NOMO-1 treated with dmso at 0.1 percent for 144 hours (cell line): ENCODE data around the gene LIMA1.
"Not testable (repeated sequence)": the region's sequence is repeated elsewhere in the genome, so short reads cannot be mapped to it uniquely, and the experiment has no call there.

Source experiments
- DNase-seq: peaks from one replicate; lab custom pipeline; 2025; ENCODE audit not compliant: unreplicated experiment; lab: John Stamatoyannopoulos, UW

LIMA1 gene

DNA sequence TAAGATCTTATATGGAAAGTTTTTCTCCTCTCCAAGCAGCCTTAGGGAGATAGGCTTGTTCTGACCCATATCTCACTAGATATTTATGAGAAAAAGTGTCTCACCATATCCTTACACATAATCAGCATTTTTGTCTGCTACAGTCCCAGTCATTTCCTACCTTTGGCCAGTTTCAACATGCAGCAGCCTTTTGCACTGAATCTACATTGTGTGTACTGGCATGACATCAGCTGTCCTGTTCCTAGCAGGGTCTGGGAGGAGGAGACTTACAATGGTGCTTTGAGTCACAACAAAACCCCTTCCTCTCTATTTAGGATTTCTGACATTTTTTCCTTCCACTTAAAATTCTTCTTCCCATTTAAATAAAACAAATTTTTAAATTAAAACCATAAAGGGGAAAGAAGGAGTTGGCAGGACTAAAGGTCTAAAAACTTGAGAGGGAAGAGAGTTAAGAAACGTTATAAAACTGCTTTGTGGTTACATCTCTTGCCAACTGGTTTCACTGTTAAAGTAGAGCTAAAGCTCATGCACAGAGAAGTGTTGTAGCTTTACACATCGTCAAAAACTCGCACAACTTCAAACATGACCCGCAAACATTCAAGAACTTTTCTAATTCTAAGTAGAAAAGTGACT, 62.8 kb downstream of the LIMA1 start:
- no peak for DNase-seq

DNA sequence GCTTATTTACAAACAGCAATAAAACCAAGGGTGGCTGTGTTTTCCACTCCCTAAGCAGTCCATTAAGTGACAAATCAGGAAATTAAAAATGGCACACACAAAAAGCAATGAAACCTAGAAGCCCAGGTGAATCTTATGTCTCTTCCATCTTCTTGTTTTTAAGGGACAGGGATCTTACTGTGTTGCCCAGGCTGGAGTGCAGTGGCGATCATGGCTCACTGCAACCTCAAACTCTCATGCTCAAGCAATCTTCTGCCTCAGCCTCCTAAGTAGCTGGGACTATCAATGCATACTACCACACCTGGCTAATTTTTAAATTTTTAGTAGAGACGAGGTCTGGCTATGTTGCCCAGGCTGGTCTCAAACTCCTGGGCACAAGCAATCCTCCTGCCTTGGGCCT, 63.8 kb downstream of the LIMA1 start:
- no peak for DNase-seq

DNA sequence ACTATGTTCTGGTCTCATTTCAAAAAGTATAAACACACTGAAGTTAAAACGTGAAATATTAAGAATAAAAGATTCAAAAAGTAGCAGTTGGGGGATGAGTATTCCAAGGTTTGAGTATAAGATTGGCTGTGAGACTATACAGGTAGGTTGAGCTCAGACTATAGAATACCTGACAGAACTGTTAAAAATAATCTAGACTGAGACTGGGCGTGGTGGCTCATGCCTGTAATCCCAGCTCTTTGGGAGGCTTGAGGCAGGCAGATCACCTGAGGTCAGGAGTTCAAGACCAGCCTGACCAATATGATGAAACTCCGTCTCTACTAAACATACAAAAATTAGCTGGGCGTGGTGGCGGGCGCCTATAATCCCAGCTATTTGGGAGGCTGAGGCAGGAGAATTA, 64.3 kb downstream of the LIMA1 start:
- not testable (repeated sequence) for DNase-seq

DNA sequence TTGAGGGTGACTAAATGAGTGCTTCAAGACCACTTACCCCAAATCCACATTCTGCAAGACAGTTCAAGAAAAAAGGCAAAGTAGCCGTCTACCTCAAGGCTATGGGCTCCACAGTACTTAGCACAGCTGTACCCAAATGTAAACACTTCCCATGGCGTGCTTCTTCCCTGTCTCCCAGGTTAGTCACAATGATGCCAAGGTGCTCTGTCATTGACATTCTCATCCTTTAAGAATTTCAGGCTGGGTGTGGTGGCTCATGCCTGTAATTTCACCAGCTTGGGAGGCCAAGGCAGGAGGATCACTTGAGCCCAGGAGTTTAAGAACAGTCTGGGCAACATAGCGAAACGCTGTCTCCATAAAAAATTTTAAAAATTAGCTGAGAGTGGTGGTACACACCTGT, 64.9 kb downstream of the LIMA1 start:
- no peak for DNase-seq

DNA sequence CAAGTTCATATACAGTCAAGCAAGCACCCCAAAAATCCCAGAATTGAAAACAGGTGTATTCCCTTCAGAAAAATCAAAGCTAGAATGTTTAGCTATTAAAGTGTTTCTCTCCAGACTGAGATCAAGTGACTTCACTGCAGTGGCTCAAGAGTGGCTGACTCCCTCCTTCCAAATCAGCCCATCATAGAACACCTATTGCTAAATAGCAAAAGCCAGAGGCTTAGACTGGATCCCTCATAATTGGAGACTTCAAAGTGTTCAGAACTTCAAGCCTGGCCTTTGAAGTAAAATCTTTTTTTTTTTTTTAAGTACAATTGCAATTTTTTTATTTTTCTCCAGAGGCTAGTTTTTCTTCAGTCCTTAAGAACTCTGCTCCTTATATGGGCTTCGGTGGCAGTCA, 66.1 kb downstream of the LIMA1 start:
- no peak for DNase-seq

DNA sequence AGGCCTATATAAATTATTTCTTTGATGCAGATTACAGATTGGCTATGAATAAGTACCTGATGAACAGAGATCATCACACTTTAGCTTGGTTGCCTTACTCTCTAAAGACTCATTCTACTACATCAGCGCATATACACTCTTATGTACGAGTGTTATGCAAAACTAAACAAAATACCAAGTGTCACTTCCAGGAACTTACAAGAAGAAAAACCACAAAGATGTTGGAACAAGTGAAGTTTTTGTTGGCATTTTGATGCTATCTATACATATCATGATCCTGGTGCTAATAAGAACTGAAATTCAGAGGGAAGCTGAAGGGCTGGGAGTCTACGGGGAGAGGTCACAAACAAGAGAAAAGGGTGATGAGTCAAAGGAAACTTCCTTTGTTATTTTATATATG, 68.3 kb downstream of the LIMA1 start:
- no peak for DNase-seq

DNA sequence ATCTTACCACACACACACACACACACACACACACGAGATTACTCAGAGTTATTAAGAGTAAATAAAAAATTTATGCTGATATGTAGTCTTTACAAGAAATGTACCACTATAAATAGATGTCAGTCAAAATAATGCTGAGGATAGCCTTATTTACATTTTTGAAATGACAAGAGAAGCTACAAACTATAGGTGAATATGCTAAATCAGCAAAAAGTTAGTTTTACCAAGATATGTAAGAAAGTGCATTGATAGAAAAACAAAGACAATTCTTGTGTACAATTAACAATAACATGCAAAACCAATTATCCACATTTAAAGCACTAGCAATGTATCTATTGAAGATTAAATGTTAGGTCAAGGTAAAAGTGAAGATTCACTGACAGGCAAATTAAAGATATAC, 69.3 kb downstream of the LIMA1 start:
- no peak for DNase-seq

DNA sequence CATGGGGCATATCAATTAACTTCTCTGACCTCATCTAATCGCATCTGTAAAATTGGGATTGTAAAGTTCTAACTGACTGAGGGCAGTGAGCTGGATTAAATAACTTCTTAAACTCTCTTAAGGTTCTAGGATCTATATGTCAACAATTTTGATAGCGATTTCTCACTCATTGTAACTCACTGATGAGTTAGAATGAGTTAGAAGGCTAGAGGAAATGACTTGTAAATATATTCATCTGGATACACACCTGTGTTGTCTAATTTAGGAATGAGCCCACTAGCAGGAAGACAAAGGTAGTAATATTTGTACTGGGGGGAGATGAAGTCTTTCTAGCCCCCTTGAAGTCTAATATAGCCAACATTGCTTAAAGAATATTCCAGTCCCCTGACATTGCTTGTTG, 69.9 kb downstream of the LIMA1 start:
- DNase-seq: no peak

DNA sequence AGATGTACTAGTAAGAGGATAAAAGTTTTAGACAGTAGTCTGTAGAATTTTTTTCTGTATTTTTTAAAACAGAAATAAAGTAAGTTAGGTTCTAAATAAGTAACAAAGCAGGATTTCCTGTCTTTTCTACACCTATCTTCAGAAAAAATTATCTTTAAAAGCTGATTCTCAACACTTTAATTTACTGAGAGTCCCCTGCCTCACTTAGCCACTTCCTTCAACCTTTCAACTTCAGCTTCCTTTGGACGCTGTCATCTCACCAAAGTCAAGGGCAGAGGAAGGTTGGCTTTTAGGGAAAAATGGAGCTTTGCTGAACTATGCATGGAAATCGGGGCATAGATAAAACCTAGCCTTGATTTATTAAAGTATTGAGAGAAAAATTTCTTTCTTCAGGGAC, 71.3 kb downstream of the LIMA1 start:
- no peak for DNase-seq

DNA sequence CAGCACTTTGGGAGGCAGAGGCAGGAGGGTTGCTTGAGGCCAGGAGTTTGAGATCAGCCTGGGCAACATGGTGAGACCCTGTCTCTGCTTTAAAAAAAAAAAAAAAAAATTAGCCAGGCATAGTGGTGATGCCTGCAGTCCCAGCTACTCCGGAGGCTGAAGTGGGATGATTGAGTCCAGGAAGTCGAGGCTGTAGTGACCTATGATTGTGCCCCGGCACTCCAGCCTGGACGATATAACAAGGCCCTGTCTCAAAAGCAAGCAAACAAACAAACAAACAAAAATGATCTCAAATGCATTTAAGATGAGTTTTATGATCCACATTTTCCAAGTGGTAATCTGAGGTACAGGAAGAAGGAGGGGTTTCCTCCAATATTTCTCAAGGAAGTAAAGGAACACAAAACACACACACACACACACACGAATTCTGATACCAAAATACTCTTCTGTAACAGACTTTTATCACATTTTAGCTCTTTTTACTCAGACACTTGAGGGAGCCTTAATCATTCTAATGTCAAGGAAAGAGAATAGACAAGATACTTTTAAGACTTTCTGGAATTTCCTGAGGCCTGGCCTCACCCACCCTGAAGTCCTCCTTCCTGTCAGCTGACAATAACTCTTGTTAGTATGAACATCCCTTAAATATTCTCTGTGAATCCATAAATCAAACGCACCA, 71.8 kb downstream of the LIMA1 start:
- no peak for DNase-seq

DNA sequence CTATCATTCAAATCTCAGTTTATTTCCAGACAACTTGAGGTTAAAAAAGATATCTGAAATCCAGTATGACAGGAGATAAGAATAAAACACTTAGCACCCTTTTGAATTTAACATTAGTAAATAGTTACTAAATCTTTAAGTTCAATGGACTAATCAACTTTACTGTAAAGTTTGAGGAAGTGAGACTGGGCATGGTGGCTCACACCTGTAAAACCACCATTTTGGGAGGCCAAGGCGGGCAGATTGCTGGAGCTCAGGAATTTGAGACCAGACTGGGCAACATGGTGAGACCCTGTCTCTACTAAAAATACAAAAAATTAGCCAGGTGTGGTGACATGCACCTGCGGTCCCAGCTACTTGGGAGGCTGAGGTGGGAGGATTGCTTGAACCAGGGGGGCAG, 75.9 kb downstream of the LIMA1 start:
- DNase-seq: no peak

DNA sequence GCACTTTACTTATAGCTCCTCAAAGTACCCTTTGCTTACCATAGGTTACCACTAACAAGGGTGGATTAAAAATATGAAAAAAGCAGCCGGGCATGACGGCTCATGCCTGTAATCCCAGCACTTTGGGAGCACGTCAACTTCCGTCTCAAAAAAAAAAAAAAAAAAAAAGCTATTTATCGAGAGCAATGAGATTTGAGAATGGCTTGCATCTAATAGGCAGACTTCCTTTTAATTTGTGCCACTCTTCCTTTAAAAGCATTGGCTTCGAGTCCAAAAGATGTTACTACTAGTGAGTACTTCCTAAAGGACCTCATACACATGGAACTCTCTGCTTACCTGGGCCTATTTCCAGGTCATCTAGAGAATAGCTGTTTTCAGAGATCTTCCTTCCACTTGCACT, 77.7 kb downstream of the LIMA1 start:
- DNase-seq: no peak

DNA sequence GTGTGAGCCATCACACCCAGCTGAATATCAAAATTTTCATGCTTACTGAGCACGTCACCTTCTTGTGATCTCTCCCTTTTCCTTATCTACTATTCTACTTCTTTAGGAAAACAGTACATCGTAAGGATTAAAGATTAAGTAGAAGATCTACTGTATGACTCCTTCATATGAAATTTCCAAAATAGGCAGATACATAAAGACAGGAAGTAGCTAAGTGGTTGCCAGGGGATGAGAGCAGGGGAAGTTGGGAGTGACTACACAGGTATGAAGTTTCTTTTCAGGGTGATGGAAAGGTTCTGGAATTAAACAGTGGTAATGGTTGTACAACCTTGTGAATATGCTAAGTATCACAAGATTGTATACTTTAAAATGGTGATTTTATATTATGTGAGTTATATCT, 79.6 kb downstream of the LIMA1 start:
- DNase-seq: no peak

DNA sequence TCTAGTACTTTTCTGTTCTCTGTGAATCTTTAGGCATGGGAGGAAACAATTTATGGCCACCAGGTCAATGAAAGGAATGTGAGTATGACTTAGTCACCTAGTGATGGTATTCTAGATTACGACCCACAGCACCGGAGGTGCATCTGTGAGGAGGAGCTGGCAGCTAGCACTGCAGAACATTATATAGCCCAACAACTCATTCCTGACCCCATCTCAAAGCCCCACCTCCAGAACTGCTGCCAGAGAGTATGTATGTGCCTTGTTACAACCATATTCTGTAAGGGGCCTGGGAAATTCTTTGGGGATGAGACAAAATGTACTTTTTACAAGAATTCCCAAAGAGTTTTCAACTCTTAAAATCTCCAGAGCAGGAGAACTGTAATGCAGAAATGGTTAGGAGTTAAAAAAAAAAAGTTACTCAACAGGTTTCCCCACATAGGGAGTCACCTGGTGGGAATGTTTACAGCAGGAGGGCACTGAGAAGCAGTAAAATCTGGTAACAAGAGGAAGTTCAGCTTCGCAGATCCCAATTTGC, 81.3 kb downstream of the LIMA1 start:
- DNase-seq: no peak

DNA sequence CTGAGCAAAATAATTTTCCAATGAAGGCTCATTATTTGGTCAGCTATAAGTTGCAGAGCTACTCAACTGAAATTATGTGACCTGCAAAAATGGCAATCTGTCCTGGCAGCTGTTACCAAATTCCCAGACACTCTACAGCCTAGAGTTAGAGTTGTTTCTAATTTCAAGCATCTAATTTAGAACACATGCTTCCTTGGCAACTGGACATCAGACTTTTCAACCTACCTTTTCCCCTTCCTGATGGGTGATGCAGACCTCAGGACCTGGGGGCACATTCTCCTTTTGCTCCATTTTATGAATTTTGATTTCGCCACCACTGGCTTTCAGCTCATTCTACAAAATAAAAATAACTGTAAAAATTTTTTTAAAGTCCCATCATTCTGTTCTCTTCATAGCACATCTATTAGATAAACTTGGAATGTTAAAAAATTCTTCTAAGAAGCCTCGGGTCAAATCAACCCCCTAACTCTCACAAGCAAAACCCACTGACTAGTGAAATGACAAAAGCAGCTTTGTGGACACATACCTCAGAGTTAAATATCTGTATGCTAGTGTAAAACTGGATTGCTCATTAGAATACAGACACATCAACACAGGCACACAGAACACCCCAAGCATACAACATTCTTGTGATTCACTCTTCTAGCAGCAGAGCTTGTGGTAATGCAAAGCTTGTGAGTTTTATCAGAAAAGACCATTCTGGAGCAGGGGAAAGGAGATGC, 82.6 kb downstream of the LIMA1 start:
- DNase-seq: no peak

DNA sequence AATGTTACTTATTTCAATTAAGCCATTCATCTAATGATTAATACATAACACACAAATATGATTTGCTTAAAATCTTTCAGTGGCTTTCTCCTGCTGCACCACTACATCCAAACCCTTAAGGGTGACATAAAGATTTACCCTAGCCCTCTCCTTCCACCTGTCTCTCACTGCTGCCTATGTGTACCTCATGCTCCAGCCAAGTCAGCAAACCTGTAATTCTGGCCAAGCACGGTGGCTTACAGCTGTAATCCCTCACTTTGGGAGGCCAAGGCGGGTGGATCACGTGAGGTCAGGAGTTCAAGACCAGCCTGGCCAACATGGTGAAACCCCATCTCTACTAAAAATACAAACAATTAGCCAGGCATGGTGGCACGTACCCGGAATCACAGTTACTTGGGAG, 84.5 kb downstream of the LIMA1 start:
- no peak for DNase-seq

DNA sequence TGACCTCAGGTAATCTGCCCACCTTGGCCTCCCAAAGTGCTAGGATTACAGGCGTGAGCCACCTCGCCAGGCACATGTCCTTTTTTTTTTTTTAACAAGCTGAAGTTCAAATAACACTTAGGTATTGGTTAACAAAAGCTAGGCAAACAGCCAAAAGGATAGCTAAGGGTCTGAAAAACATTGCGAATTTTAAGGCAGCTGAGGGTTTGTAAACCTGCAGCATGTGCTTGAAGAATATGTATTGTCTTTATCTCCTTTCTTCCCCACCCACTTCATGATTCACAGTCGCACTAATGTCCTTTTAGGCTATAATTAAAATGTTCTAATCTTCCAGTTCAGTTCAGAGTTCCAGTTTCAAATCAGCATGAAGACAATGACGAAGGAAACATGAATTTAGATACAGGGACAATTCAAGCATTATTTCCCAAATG, 86.0 kb downstream of the LIMA1 start:
- no peak for DNase-seq

DNA sequence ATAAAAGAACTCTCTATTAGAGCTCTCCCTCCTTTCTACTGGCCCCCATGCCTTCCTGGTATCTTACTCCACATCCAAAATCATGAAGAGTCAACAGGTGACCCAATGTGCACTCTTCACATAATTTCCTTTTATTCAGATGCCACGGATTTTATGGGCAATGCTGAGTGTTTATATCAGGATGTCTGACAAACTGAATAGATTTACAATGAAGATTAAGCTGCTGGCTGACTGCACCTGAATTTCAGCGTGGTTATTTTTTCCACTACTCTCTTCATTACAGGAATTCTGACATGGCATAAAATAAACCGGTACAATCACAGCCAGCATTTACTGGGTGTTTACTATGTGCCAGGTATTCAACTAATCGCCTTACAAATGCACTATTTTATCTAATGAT, 86.8 kb downstream of the LIMA1 start:
- DNase-seq: no peak

DNA sequence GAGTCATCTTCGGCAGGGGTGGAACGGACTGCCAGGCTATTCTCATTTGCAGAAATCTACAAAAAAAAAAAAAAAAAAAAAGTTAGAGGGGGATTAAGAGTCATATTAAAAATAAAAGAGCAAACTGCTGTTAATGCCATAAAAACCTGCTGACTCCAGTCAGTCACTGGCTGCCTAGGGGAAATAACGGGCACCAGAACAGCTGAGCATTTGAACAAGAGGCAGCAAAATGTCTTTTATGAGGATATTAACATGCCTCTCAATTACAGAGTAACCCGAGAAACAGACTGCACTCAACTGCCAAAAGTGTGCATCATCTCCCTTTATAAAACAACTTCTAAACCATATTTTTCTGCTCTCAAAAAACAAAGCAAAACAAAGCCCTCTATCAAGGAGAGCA, 87.5 kb downstream of the LIMA1 start:
- DNase-seq: no peak

DNA sequence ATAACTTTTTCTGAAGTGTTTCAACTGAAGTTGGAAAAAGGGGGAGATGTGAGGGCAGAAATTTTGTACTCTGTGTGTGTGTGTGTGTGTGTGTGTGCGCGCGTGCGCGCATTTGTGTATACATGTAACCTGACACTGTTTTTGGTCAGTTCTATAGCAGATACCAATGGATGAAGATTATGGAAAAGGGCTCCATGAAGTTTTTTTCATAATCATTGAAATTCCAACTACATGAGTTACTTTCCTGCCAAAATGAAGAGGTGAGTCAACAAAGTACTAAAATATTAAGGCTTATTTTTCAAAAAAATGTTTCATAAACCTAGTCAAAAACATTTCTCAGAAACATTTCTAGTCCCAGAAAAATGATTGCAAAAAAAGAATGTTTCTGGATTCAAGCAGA, 90.4 kb downstream of the LIMA1 start:
- no peak for DNase-seq

DNA sequence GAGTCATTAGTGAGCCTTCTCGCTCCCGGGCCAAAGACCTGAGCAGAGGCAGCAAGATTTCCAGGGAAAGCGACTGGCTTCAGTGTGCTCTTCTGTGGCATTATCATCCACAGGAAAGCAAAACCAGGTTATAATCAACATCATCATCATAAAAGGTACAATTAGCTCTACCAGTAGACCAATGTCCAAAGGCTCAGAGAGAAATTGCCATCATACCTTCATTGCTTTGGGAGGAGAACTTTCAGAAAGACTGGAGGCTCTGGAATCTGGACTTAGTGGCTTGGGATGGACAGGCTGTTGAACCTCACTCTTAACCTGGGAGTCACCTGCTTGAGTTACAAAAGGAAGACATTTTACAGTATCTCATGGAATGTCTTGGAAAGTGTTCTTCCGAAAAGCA, 91.1 kb downstream of the LIMA1 start:
- DNase-seq: no peak

DNA sequence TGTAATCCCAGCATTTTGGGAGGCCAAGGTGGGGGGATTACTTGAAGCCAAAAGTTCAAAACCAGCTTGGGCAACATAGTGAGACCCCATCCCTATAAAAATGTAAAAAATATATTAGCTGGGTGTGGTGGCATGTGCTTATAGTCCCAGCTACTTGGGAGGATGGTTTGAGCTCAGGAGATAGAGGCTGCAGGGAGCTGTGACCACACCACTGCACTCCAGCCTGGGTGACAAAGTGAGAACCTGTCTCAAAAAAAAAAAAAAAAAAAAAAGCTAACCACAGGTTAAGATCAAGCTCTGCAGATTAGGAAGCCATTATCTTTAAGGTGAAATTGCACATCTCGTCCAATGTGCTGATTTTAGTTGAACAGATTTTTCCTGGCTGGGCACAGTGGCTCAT, 92.5 kb downstream of the LIMA1 start:
- no peak for DNase-seq
